HepG2 (cell line): ENCODE measurements around the gene CCL23. TPM values are rescaled to one million over a fixed set of nuclear protein-coding genes. Genes with fewer than 3 reads are reported as not detected.

Source experiments
- ATAC-seq: fragments of 200-7000 bp; cut with Tn5 transposase; 3 replicates; pipeline ENCODE4 v1.9.1; 2020; ENCODE audit warnings: mild to moderate bottlenecking, moderate library complexity
- BruUV-seq: library from RNA; stranded (reverse); fragments of 400-500 nt; replicated peaks from 2 replicates; lab custom pipeline; 2021; lab: Mats Ljungman, UMichigan
- CTCF ChIA-PET: fragments of 300-600 bp; formaldehyde crosslinking; extraction: SDS; loops from one replicate; lab custom pipeline; 2021; ENCODE audit warnings: low total read pairs, inconsistent platforms, low intra/inter-chr PET ratio; lab: Yijun Ruan, JAX
- POLR2A ChIA-PET: fragments of 350-600 bp; sonication (Branson Sonifier 250); formaldehyde crosslinking; loops from one replicate; lab custom pipeline; 2020; ENCODE audit warnings: antibody characterized with exemption, inconsistent platforms; lab: Yijun Ruan, JAX
- DNase-seq: peaks from one replicate; pipeline ENCODE4 v3.0.0-alpha.2; 2015; ENCODE audit warnings: low spot score
- FAIRE-seq: peaks from 3 replicates; lab custom pipeline; 2011; peaks lifted over from hg19 to GRCh38; lab: Jason Lieb, UNC
- H2AFZ ChIP-seq: one replicate; pipeline ENCODE4 v1.6.1; 2011; ENCODE audit warnings: low read length, inconsistent platforms
- H3K27ac ChIP-seq: fragments of 300-600 bp; 3 replicates; pipeline ENCODE4 v1.8.0; 2011; ENCODE audit warnings: mixed run types, mild to moderate bottlenecking, mixed read lengths, low read length, inconsistent platforms; ENCODE audit not compliant: insufficient read depth; ENCODE audit errors: extremely low read length
- H3K27me3 ChIP-seq, 2 experiments: fragments of 200-600 bp in 1 of 2; 2 replicates in 1 of 2; 3 replicates in 1 of 2; pipeline versions ENCODE4 v1.6.0 to v1.8.0; 2011; ENCODE audit warnings: low read length in 2 of 2, mild to moderate bottlenecking in 2 of 2, moderate library complexity in 2 of 2, inconsistent platforms in 1 of 2; ENCODE audit not compliant: insufficient read depth in 2 of 2, control insufficient read depth in 1 of 2
- H3K36me3 ChIP-seq, 2 experiments: fragments of 200-600 bp in 1 of 2; replicated peaks in 1 of 2; 2 replicates in 1 of 2; 3 replicates in 1 of 2; pipeline versions ENCODE4 v1.5.1 to v1.8.0; 2011; ENCODE audit warnings: low read length in 2 of 2, inconsistent platforms in 1 of 2; ENCODE audit not compliant: insufficient read depth in 2 of 2, control insufficient read depth in 1 of 2
- H3K4me1 ChIP-seq: 2 replicates; pipeline ENCODE4 v1.5.1; 2012; ENCODE audit warnings: low read length, inconsistent platforms; ENCODE audit not compliant: insufficient read depth
- H3K4me2 ChIP-seq: 2 replicates; pipeline ENCODE4 v1.6.0; 2011; ENCODE audit warnings: low read depth, low read length, inconsistent platforms
- H3K4me3 ChIP-seq, 3 experiments: fragments of 200-600 bp in 1 of 3; sonication (generic), shearing (Covaris generic) in 1 of 3; replicated peaks in 1 of 3; 2 replicates each; pipeline ENCODE4 v1.5.1; 2011 to 2016; ENCODE audit warnings: low read length in 3 of 3, inconsistent platforms in 2 of 3, low read depth in 2 of 3, mild to moderate bottlenecking in 2 of 3, control low read depth in 1 of 3, mixed read lengths in 1 of 3; ENCODE audit not compliant: insufficient read depth in 1 of 3
- H3K79me2 ChIP-seq: one replicate; pipeline ENCODE4 v1.6.1; 2011; ENCODE audit warnings: low read length, inconsistent platforms; ENCODE audit not compliant: insufficient read depth
- H3K9ac ChIP-seq: 2 replicates; pipeline ENCODE4 v1.6.0; 2011; ENCODE audit warnings: mild to moderate bottlenecking, low read depth, low read length, inconsistent platforms; ENCODE audit not compliant: insufficient read depth
- H3K9me3 ChIP-seq: 2 replicates; pipeline ENCODE4 v1.5.1; 2012; ENCODE audit warnings: mild to moderate bottlenecking, low read length
- H4K20me1 ChIP-seq: 2 replicates; pipeline ENCODE4 v1.6.0; 2011; ENCODE audit warnings: inconsistent platforms, mild to moderate bottlenecking, low read length, moderate library complexity; ENCODE audit not compliant: insufficient read depth
- SNAI1 ChIP-seq: sonication (generic); formaldehyde crosslinking; IDR thresholded peaks from 2 replicates; pipeline ENCODE4 v1.5.0; 2020; ENCODE audit warnings: mild to moderate bottlenecking, missing genetic modification reagents, borderline replicate concordance
- TMF1 ChIP-seq: sonication (generic); formaldehyde crosslinking; IDR thresholded peaks from 2 replicates; pipeline ENCODE4 v1.8.1; 2022; ENCODE audit warnings: low read depth, missing genetic modification reagents
- ZFP1 ChIP-seq: IDR thresholded peaks from 2 replicates; pipeline ENCODE4 v1.6.1; 2016
- ZNF20 ChIP-seq: sonication (generic); formaldehyde crosslinking; IDR thresholded peaks from 2 replicates; pipeline ENCODE4 v1.4.0; 2020; ENCODE audit warnings: mild to moderate bottlenecking, moderate library complexity, missing genetic modification reagents
- ZNF337 ChIP-seq: sonication (generic); formaldehyde crosslinking; IDR thresholded peaks from 2 replicates; pipeline ENCODE4 v1.5.1; 2020; ENCODE audit warnings: missing genetic modification reagents, low read depth, mild to moderate bottlenecking, borderline replicate concordance
- WGBS: methylation state at CpG from one replicate; pipeline ENCODE4 v1.1.6; 2017; ENCODE audit warnings: low lambda C conversion rate; 5-methylcytosine and 5-hydroxymethylcytosine counted together
- in situ Hi-C: cut with HindIII; loops from 2 replicates; pipeline ENCODE4 v1.10.0; 2017; ENCODE audit warnings: low pct_unique_long_range_greater_than_20kb; ENCODE audit not compliant: extremely low pct_ligation_motif_present
- intact Hi-C: fragments of 100-400 bp; cut with micrococcal nuclease; formaldehyde crosslinking; loops from one replicate; pipeline ENCODE4 v1.10.0; 2022; ENCODE audit not compliant: unreplicated experiment
- polyA plus RNA-seq, 8 experiments: library from polyadenylated mRNA; depleted of rRNA in 3 of 8; stranded (reverse) in 7 of 8; unstranded in 1 of 8; fragments of >200 nt; fragmentation: Illumina TruSeq in 4 of 8; extraction: Trizol in 4 of 8; gene quantifications; 2 replicates each; pipeline versions ENCODE4 v1.2.1 to v1.2.3, GENCODE V29; 2011 to 2016; ENCODE audit warnings: low read depth in 4 of 8, missing spikeins in 1 of 8, mixed read lengths in 1 of 8; ENCODE audit not compliant: insufficient read depth in 1 of 8
- total RNA-seq, 5 experiments: library from RNA; depleted of rRNA; stranded (reverse); fragments of >200 nt; fragmentation: Illumina TruSeq; extraction: Trizol; gene quantifications; 2 replicates each; pipeline ENCODE4 v1.2.3, GENCODE V29; 2016; ENCODE audit warnings: low read depth in 1 of 5

CCL23 gene
- total and polyA plus RNA-seq, 2 of the 13 experiments (the other 11 are each of a cell fraction or from before 2014, with no cell fraction given) = not detected

GRCh38 chr17:36049643-36050042 lies 31.9 kb upstream of the CCL23 start:
- Histone ChIP-seq H3K9ac (no peak overlapping the region), H3K4me1 (no peaks in the 10 kb centered on the region), H2AFZ (no peak overlapping the region), H3K36me3 (no peaks in the 10 kb centered on the region), H3K79me2 (no peaks in the 10 kb centered on the region), H3K9me3 (peaks cover 15% of the 10 kb centered on the region), H3K27ac (no peak overlapping the region), H3K4me2 (no peak overlapping the region), H4K20me1 (no peaks in the 10 kb centered on the region), H3K4me3 (no peak overlapping the region), H3K27me3 (no peaks in the 10 kb centered on the region; a peak in 1 of 5 replicates)
- BruUV-seq = no TSS peak
- ATAC-seq = no peak
- in situ Hi-C loops = loop anchor here (10.0 kb wide), 1 partner anchor 55 kb away; the partner anchor contains the start of gene CCL4
- intact Hi-C loops = no loop called here
- no peak for TF ChIP-seq ZNF20
- TF ChIP-seq TMF1 (CRISPR knock-in tag) = no peak
- peak; percentile 46; the same call in 1 of the 2 replicates for TF ChIP-seq ZNF337 (CRISPR knock-in tag)
- 90% methylated on average over 2 of the region's 2 CpGs for WGBS
- no peak for FAIRE-seq
- ChIA-PET POLR2A (no interaction called here), CTCF (no interaction called here)
- no peak for DNase-seq

GRCh38 chr17:36048066-36048465 lies 30.3 kb upstream of the CCL23 start:
- 17% methylated on average over 2 of the region's 2 CpGs for WGBS

More at GRCh38 chr17:36048066-36048465, 30.3 kb upstream of the CCL23 start:
- Histone ChIP-seq H3K4me3 (no peak overlapping the region), H2AFZ (no peak overlapping the region), H3K4me1 (no peaks in the 10 kb centered on the region), H3K4me2 (no peak overlapping the region), H3K27me3 (no peaks in the 10 kb centered on the region; a peak in 1 of 5 replicates), H3K79me2 (no peaks in the 10 kb centered on the region), H3K9me3 (peaks cover 15% of the 10 kb centered on the region), H3K27ac (no peak overlapping the region), H3K9ac (no peak overlapping the region), H3K36me3 (no peaks in the 10 kb centered on the region), H4K20me1 (no peaks in the 10 kb centered on the region)
- in situ Hi-C loops (loop anchor here (10.0 kb wide), 1 partner anchor 57 kb away; the partner anchor contains the start of gene CCL4), intact Hi-C loops (no loop called here)
- TF ChIP-seq SNAI1 (CRISPR knock-in tag) = no peak
- no peak for TF ChIP-seq ZFP1
- ChIA-PET CTCF (no interaction called here), POLR2A (no interaction called here)
- FAIRE-seq (no peak), ATAC-seq (no peak), DNase-seq (no peak)
- no TSS peak for BruUV-seq
